HG03354 (cell line): ENCODE results near the gene IL17RD.

Experiments
- ATAC-seq: cut with Tn5 transposase; IDR thresholded peaks from one replicate; pipeline ENCODE4 v1.9.1; 2021; ENCODE audit warnings: mild to moderate bottlenecking; ENCODE audit not compliant: unreplicated experiment, poor library complexity, severe bottlenecking

Gene IL17RD

DNA sequence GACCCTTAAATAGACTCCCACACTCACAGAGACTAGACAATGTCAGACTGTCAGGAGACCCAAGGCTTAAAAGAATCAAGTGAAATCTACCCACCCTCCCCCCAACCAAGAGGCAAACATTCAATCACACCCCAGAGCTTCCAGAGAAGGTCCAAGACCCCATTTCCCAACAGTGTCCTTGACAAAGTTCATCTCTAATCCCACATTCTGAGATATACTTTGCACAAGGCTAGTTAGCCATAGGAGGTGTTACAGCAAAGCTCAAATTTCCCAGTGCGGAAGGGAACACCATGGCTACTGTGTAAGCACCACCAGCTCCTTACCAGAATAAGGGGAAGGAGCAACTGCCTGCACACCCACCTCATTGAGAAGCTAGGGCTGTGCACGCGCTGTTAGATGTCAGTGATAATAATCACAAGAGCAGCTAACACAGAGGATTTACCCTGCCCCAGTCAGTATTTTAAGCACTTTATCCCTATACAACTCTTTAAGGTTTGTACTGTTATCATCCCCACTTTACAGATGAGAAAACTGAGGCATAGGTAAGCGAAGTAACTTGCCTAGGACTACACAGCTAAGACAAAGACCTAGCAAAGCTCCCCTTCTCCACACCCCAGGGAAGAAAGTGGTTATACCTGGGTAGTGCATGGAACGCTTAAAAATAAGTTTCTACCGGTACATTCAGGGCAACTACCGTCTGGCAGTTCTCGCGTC lies 87.4 kb downstream of the IL17RD start:
- no peak for ATAC-seq

- no peak for ATAC-seq
Measured at GRCh38 chr3:57076422-57076951, 88.7 kb downstream of the IL17RD start.

DNA sequence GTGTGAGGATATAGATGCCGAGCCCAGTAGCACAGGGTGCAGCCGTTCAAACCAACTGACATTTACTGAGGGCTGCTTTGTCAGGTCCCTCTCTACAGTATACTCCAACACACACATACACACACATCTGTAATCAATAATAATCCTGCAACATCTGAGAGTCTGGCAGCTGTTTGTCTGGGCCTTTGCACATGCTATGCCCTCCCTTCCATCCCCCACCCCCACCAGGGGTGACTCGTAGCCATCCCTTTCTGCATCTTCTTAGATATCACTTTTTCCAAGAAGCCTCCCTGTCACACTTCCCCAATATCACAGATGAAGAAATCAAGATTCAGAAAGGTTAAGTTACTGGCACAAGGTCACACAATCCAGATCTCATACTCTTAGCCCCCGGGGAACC lies 91.0 kb downstream of the IL17RD start:
- ATAC-seq: no peak

- no peak for ATAC-seq
Measured at GRCh38 chr3:57073628-57074027, 91.5 kb downstream of the IL17RD start.

DNA sequence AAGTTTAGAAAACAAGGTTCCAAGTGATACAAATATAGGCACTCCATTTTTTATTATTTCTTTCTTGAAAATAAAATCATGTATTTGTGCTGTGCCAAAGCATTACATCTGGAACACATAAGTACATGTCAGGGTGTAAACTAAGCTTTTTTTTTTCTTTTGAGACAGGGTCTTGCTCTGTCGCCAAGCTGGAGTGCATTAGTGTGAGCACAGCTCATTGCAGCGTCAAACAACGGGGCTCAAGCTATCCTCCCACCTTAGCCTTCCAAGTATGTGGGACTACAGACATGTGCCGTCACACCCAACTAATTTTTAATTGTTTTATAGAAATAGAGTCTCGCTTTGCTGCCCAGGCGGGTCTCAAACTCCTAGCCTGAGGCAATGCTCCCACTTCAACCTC lies 95.7 kb downstream of the IL17RD start:
- ATAC-seq: no peak

GRCh38 chr3:57068437-57069089 lies 96.6 kb downstream of the IL17RD start:
- peak; percentile 100 for ATAC-seq

DNA sequence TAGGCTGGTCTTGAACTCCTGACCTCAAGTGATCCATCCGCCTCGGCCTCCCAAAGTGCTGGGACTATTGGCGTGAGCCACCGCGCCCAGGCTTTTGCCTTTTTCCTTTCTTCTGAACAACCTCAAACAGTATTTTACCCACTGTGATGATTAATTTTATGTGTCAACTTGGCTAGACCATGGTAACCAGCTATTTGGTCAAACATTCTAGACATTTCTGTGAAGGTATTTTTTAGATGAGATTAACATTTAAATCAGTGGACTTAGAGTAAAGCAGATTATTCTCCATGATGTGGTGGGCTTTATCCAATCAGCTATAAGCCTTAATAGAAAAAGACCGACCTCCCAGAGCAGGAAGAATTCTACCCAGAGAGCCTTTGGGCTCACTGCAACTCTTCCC lies 98.7 kb downstream of the IL17RD start:
- no peak for ATAC-seq

DNA sequence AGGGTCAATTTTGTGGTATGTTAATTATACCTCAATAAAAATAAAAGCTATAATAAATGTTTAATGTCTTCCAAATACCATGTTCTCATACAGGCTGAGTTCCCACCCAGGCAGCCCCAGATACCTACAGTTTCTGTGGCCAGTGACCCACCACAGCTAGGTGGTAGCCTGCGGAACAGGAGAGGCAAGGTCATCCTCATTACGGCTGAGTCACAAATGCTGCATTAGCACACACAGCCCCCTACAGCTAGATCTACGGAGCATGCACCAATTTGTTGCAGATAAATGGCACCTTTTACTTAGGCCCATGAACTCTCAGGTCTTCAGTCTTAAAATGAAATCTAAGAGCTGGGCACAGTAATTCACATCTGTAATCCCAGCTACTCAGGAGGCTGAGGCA lies 99.6 kb downstream of the IL17RD start:
- no peak for ATAC-seq

DNA sequence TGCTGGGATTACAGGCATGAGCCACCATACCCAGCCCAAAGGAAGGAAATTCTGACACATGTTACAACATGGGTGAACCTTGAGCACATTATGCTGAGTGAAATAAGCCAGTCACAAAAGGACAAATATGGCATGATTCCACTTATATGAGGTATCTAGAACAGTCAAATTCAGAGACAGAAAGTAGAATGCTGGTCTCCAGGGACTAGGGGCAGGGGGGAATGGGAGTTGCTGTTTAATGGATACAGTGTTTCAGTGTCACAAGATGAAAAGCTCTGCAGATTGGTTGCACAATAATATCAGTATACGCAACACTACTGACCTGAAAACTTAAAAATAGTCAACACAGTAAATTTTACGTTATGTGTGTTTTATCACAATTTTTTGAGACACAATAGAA lies 100.6 kb downstream of the IL17RD start:
- ATAC-seq: no peak

- no peak for ATAC-seq
Measured at GRCh38 chr3:57064001-57064400, 101.2 kb downstream of the IL17RD start.

DNA sequence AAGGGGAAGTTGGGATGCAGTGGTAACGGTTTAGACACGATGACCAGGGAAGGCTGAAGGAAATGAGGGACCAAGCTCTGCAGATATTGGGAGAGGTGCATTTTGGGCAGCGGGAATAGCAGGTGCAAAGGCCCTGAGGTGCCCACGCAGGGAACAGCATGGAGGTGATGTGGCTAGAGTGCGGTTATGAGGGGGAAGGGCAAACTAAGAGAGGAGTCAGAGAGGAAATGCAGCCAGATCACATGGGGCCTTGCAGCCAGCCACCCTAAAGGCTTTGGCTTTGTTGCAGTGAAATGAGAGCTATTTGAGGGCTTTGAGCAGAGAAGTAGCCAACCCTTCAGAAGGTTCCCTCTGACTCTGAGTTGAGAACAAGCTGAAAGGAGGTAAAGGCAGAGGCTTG lies 102.1 kb downstream of the IL17RD start:
- no peak for ATAC-seq

DNA sequence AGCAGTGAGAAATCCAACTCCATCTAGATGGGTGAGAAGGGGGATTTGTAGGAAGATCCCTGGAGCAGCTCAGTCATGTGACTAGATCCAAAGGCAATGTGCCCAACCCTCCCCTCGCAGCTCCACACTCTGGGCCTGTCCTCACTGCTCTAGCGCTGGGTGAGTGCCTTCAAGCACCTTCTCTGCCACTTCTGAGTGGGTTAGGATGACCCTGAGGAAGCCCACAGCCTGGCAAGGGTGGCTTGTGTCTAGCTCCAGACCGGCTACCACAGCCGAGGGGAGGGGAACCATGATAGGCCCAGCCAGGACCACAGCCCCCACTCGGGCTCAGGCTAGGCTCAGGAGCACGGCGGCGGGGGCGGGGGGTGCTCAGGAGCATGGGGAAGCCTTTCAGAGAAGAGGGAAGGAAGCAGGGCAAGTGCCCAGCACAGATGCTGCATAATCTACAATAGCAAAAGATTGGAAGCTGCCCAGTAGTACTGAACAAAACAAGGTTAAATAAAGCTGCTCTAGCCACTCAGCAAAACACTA lies 103.0 kb downstream of the IL17RD start:
- ATAC-seq: no peak

- ATAC-seq: no peak
Measured at GRCh38 chr3:57061556-57061955, 103.6 kb downstream of the IL17RD start.

GRCh38 chr3:57060089-57060821 lies 104.9 kb downstream of the IL17RD start, which contains the start of gene SPATA12:
Gene SPATA12 (plus strand): TSS chr3:57060664. CDS start chr3:57073695, 13,031 bp downstream.
- no peak for ATAC-seq

DNA sequence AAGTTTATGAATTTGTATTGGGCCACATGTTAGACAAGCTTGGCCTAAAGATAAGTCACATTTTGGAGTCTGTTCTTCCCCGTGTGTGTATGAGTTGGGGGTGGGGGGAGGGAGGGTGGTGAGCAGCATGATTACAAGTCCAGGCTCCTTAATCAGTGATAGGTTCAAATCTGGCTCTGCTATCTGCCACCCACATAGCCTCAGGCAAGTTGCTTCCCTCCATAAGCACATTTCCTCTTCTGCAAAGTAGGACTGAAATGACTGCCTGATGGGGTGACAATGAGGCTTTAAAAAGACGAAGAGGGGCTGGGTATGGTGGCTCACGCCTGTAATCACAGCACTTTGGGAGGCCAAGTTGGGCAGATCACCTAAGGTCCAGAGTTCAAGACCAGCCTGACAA lies 105.7 kb downstream of the IL17RD start:
- no peak for ATAC-seq

- ATAC-seq: no peak
Measured at GRCh38 chr3:57057351-57057750, 107.8 kb downstream of the IL17RD start.

DNA sequence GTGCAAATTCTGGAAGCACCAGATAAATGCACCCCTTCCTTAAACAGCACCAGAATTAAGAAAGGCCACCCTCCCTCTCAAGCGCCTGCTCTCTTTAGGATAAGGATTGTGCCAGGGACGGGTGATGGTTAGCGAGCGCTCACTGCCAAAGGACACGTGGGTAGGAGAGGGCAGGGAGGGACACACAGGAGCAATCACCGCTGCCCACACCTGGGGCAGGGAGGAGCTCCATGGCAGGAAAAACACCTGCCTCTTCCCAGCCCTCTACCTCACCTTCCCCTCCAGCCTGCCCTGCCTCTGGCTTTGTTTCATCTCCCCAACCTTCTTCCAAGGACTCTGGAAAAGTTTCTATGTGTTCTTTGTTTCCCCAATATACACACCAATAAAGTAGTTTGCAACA lies 112.0 kb downstream of the IL17RD start:
- ATAC-seq: no peak

DNA sequence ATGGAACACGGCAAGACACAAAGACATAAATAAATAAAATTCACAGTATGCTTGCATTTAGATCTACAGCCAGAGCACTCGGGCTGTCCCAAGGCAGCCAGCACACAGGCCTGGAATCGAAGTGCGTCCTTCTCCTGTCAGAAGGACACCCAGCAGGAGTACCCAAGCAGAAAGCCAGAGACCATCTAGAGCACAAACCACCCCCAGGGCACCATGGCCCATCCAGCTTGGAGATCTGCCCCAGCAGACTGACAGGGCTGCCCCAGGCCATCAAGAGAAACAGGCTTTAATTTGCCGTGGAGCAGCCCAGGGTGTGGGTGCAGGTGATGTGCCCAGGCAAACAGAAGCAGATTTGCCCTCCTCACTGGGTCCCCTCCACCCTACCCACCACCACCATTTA lies 112.5 kb downstream of the IL17RD start:
- ATAC-seq: no peak

DNA sequence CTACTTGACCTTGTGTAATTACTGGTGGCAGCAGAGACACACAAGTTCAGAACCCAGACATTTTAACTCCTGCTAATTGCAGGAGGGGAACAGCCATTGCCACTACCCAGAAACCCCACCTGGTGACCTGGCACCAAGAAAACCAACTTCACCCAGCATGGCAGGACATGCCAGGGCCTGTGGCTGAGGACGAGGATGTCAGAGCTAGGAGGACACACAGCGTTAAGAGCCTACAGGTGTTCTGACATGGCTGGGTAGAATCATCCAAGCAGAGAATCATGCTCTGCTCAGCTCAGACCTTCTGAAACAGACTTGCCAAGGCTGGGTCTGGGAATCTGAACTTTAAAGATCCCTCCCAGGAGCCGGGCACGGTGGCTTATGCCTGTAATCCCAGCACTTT lies 116.4 kb downstream of the IL17RD start:
- ATAC-seq: no peak

DNA sequence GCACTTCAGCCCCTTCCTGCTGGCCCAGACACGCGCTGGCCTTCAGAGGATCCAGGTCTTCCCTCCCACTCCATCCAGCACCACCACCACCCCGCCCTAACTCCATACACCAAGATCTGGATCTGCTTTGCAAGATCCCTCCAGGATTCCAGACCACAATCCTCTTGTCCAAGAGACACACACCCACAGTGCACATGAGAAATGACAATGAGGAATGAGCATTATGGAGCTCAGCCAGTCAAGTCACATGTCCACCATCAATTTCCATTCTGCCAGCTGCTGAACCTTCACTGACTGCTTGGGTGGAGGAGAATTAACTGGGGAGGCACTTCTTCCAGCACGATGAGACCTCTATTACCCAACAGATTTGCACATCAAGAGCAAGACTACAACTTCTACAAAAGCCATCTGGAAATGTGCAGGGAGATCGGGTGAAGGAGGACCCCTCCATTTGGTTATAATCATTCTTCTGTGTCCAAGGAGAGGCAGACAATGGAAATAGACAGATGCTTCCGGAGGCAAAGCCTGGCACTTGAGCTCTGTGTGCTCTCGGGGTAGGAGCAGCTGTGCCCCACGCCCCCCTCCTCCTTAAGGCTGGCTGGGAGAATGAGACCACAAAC lies 117.0 kb downstream of the IL17RD start:
- no peak for ATAC-seq
